ENCODE measurements around the gene CLSTN1. TPM values are rescaled to one million over a fixed set of nuclear protein-coding genes. Genes with fewer than 3 reads are reported as not detected.

CLSTN1 gene
- total and polyA plus RNA-seq, 10 of the 15 experiments (the other 5 are each of a cell fraction or from before 2014, with no cell fraction given) = 2.7 to 64.4 (median 23.2) TPM

DNA sequence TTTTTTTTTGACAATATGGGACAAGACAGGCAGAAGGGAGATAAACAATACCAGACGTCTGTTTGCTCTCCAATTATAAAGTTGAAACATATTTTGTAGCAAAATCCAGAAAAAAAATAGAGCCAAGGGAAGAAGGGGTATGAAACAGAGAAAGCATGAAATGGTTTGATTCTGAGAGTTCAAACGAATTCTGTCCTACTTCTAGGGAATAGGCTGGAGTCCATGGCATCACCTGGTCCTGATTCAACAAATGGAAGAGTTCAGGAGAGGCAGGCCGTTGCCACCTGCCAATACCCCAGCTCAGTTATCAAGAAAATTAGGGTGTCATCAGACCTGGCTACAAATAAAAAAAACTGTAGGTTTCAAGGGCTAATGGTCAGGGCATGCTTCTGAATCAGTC, 71.8 kb downstream of the CLSTN1 start:
- Histone ChIP-seq H3K4me1 (ENCODE audit: control insufficient read depth, insufficient read depth, low read length) (no peaks in the 10 kb centered on the region), H3K9ac (ENCODE audit: control insufficient read depth, insufficient read depth, low read length) (no peak overlapping the region), H4K20me1 (ENCODE audit: control insufficient read depth, insufficient read depth) (no peaks in the 10 kb centered on the region), H3K36me3 (ENCODE audit: control insufficient read depth in 2 of 2, insufficient read depth in 2 of 2, low read length in 1 of 2) (peaks cover 7 to 18% of the 10 kb centered on the region in 2 experiments), H3K79me2 (ENCODE audit: control insufficient read depth, insufficient read depth, low read length) (no peaks in the 10 kb centered on the region), H2AFZ (ENCODE audit: control insufficient read depth, low read depth, low read length) (no peak overlapping the region), H3K27ac (ENCODE audit: control insufficient read depth, insufficient read depth) (no peak overlapping the region), H3K9me3 (replicated peaks; ENCODE audit: control insufficient read depth, insufficient read depth, low read length) (no peaks in the 10 kb centered on the region), H3K4me2 (ENCODE audit: control insufficient read depth, insufficient read depth) (no peak overlapping the region), H3K27me3 (replicated peaks in 1 of 2; ENCODE audit: control insufficient read depth in 2 of 2, insufficient read depth in 2 of 2, low read length in 1 of 2) (no peaks in the 10 kb centered on the region), H3K4me3 (no peak overlapping the region)
- in situ Hi-C loops (cut with MboI) = no loop called here
- SMC1A ChIA-PET (ENCODE audit: uncharacterized antibody, unreplicated experiment) = no interaction called here
- WGBS (ENCODE audit: insufficient coverage, insufficient replicate concordance, low lambda C conversion rate, missing lambda C conversion rate) = 46% methylated on average over 3 of the region's 3 CpGs
- DNase-seq (ENCODE audit: low read depth, low spot score) = no peak
- no TSS peak for BruUV-seq (replicated peaks)
- POLR2A ChIA-PET = no interaction called here
- CTCF ChIA-PET = interaction anchor here (1.0 to 1.1 kb wide), 2 partner anchors 27 to 116 kb away, joined by 3 read pairs; no protein-coding TSS in a partner anchor
- FAIRE-seq = no peak
- intact Hi-C loops (cut with micrococcal nuclease; ENCODE audit: unreplicated experiment) = no loop called here
- ATAC-seq = no peak
- RAD21 ChIA-PET (ENCODE audit: unreplicated experiment) = no interaction called here
- TF ChIP-seq CHD2 (IDR thresholded peaks at IDR 0.05; ENCODE audit: borderline replicate concordance, low read depth, low read length) = no peak
- no peak for TF ChIP-seq RUNX3 (IDR thresholded peaks at IDR 0.05; ENCODE audit: low read length)
- TF ChIP-seq RB1 (IDR thresholded peaks at IDR 0.05; ENCODE audit: borderline replicate concordance) = no peak
- no peak for TF ChIP-seq HDGF (IDR thresholded peaks at IDR 0.05)
- TF ChIP-seq BMI1 (IDR thresholded peaks at IDR 0.05; ENCODE audit: borderline replicate concordance) = no peak
- TF ChIP-seq, protein P1, sequence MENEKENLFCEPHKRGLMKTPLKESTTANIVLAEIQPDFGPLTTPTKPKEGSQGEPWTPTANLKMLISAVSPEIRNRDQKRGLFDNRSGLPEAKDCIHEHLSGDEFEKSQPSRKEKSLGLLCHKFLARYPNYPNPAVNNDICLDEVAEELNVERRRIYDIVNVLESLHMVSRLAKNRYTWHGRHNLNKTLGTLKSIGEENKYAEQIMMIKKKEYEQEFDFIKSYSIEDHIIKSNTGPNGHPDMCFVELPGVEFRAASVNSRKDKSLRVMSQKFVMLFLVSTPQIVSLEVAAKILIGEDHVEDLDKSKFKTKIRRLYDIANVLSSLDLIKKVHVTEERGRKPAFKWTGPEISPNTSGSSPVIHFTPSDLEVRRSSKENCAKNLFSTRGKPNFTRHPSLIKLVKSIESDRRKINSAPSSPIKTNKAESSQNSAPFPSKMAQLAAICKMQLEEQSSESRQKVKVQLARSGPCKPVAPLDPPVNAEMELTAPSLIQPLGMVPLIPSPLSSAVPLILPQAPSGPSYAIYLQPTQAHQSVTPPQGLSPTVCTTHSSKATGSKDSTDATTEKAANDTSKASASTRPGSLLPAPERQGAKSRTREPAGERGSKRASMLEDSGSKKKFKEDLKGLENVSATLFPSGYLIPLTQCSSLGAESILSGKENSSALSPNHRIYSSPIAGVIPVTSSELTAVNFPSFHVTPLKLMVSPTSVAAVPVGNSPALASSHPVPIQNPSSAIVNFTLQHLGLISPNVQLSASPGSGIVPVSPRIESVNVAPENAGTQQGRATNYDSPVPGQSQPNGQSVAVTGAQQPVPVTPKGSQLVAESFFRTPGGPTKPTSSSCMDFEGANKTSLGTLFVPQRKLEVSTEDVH (IDR thresholded peaks at IDR 0.05; ENCODE audit: low read depth, partially characterized antibody) = no peak
- no peak for TF ChIP-seq GATAD2B (conservative IDR thresholded peaks at IDR 0.05; ENCODE audit: low read depth)
- TF ChIP-seq, protein P2, sequence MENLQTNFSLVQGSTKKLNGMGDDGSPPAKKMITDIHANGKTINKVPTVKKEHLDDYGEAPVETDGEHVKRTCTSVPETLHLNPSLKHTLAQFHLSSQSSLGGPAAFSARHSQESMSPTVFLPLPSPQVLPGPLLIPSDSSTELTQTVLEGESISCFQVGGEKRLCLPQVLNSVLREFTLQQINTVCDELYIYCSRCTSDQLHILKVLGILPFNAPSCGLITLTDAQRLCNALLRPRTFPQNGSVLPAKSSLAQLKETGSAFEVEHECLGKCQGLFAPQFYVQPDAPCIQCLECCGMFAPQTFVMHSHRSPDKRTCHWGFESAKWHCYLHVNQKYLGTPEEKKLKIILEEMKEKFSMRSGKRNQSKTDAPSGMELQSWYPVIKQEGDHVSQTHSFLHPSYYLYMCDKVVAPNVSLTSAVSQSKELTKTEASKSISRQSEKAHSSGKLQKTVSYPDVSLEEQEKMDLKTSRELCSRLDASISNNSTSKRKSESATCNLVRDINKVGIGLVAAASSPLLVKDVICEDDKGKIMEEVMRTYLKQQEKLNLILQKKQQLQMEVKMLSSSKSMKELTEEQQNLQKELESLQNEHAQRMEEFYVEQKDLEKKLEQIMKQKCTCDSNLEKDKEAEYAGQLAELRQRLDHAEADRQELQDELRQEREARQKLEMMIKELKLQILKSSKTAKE (IDR thresholded peaks at IDR 0.05; ENCODE audit: low read depth, poor library complexity, severe bottlenecking) = no peak
- no peak for TF ChIP-seq SMC3 (IDR thresholded peaks at IDR 0.05; ENCODE audit: borderline replicate concordance, low read length)
- no peak for TF ChIP-seq POU2F2 (IDR thresholded peaks at IDR 0.05; ENCODE audit: borderline replicate concordance, low read depth, low read length)
- TF ChIP-seq, protein P3, sequence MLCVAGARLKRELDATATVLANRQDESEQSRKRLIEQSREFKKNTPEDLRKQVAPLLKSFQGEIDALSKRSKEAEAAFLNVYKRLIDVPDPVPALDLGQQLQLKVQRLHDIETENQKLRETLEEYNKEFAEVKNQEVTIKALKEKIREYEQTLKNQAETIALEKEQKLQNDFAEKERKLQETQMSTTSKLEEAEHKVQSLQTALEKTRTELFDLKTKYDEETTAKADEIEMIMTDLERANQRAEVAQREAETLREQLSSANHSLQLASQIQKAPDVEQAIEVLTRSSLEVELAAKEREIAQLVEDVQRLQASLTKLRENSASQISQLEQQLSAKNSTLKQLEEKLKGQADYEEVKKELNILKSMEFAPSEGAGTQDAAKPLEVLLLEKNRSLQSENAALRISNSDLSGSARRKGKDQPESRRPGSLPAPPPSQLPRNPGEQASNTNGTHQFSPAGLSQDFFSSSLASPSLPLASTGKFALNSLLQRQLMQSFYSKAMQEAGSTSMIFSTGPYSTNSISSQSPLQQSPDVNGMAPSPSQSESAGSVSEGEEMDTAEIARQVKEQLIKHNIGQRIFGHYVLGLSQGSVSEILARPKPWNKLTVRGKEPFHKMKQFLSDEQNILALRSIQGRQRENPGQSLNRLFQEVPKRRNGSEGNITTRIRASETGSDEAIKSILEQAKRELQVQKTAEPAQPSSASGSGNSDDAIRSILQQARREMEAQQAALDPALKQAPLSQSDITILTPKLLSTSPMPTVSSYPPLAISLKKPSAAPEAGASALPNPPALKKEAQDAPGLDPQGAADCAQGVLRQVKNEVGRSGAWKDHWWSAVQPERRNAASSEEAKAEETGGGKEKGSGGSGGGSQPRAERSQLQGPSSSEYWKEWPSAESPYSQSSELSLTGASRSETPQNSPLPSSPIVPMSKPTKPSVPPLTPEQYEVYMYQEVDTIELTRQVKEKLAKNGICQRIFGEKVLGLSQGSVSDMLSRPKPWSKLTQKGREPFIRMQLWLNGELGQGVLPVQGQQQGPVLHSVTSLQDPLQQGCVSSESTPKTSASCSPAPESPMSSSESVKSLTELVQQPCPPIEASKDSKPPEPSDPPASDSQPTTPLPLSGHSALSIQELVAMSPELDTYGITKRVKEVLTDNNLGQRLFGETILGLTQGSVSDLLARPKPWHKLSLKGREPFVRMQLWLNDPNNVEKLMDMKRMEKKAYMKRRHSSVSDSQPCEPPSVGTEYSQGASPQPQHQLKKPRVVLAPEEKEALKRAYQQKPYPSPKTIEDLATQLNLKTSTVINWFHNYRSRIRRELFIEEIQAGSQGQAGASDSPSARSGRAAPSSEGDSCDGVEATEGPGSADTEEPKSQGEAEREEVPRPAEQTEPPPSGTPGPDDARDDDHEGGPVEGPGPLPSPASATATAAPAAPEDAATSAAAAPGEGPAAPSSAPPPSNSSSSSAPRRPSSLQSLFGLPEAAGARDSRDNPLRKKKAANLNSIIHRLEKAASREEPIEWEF (IDR thresholded peaks at IDR 0.05; ENCODE audit: insufficient replicate concordance, low read depth, low read length) = no peak
- no peak for TF ChIP-seq MTA3 (IDR thresholded peaks at IDR 0.05; ENCODE audit: borderline replicate concordance, low read length)
- TF ChIP-seq PAX5 (IDR thresholded peaks at IDR 0.05; ENCODE audit: borderline replicate concordance, low read depth, low read length) = no peak
- TF ChIP-seq FOXK2 (IDR thresholded peaks at IDR 0.05) = no peak
- no peak for TF ChIP-seq POLR2AphosphoS2 (IDR thresholded peaks at IDR 0.05; ENCODE audit: low read depth, low read length)
- TF ChIP-seq HDAC2 (IDR thresholded peaks at IDR 0.05) = no peak
